ENCODE data around the gene BTAF1.

Gene BTAF1

DNA sequence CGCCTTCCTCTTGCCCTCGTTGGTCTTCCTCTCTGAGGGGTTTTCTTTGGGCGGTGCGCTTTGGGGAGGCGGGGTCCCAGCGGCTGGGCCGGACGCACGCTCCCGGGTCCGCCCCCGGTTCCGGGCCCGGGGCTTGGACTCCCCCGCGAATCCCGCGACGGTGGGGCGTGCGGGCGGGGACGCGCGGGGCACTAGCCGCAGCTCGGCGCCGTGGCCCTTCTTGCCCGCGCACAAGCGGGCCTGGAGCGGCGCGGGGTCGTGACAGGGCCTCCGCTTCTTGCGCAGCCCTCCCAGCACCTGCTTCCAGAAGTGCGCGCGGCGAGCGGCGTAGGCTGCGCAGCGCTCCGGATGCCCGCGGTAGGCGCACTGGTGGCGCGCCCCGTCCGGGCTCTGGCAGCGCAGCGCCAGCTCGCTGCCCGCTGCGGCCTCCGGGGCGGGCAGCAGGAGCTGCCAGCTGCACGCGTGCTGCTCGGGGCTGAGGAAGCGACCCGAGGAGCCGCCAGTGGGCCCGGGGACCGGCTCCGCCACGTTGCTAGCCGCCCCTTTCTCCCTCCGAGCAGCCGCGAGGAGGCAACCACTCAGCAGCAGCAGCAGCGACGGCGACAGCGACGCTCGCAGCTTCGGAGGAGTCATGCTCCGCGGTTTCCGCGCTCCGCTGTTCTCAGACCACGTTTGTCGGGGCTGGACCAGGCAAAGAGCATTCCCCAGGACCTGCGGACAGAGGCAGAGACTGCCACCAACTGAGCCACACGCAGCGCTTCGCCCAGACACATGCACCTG is 15.0 kb upstream of the BTAF1 start:
- peak; percentile 40 to 82 for DNase-seq

DNA sequence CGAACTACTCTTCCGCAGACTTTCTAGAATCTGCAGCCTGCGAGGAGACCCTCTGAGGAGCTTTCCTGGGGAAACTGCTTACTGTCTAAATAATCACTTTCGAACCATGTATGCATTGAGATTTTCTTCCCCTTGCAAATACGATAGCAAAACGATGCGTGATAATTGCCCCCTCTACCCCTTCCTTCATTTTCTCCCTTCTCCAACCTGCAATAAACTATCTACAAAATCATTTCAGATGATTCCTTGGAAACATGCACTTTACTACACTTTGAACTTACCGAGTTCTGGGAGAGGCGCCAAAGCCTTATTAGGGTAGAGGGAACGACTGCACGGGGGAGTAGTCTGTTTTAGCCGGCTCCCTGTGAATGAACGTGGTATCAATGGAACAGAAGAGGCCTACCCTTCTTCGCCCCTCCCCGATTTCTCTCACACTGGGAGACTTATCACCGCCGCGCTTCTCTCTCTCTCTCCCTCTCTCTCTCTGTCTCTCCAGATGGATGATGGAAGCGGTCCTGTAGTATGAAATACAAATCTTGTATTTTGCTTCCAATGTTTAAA is 14.4 kb upstream of the BTAF1 start, which contains the start of gene FGFBP3:
TSS of gene FGFBP3 (minus strand) at position 370 of the 561 bp plus-strand sequence. CDS start 517 bp downstream, outside the sequence.
- peak; percentile 2 to 45 for DNase-seq

- DNase-seq: no peak
Observed at GRCh38 chr10:91910467-91910866, 13.1 kb upstream of the BTAF1 start.

- DNase-seq: no peak
Observed at GRCh38 chr10:91919651-91920050, 3.9 kb upstream of the BTAF1 start.

GRCh38 chr10:91924212-91925021 is 847 bp downstream of the BTAF1 start:
- DNase-seq: no peak

DNA sequence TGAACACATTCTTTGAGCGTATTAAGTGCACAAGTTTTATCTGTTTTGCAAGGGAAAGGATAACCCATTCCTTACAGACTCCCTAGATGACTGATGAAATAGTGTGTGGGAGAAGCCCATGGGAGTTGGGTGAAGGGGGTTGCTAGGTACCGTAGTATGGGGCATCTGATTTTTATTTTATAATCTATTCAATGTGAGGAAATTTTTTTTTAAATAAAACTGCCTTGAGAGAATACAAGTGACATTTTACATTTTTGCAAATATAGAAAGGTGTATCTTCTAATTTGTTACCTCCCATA is 1.4 kb downstream of the BTAF1 start:
- DNase-seq: no peak

GRCh38 chr10:91930939-91931338 is 7.4 kb downstream of the BTAF1 start:
- DNase-seq: no peak

GRCh38 chr10:91931526-91932190 is 8.1 kb downstream of the BTAF1 start:
- no peak for DNase-seq

DNA sequence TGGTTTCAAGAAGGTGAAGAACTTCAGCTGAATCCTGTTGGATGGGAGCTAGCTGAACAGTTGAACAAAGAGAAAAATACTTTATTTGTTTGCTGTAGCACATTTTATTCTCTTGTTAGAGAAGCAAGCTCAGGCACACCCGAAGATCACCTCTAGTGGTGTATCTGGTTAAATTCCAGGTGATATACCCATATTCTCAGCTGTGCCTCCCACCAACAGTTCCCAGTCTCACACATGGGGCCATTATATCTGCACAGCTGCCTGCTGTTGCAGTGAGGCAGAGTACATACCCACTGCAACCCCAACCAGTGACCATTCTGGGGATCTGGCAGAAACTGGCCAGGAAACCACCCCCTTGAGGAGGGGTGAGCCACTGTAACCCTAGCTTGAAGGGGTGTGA is 9.2 kb downstream of the BTAF1 start:
- DNase-seq: no peak

GRCh38 chr10:91935886-91936285 is 12.3 kb downstream of the BTAF1 start:
- no peak for DNase-seq

DNA sequence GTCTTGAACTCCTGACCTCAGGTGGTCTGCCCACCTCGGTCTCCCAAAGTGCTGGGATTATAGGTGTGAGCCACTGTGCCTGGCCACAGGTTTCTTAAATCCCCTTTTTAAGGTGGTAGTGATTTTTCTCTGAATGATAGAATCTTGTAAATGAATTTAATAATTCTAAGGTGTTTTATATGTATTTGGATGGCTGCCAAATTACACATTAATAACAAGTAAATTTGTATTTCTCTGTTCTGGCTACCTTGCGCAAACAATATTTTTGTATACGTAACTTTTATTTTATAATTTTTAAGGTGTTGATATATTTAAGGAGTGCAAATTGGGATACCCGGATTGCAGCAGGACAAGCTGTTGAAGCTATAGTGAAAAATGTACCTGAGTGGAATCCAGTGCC is 16.1 kb downstream of the BTAF1 start:
- no peak for DNase-seq

- no peak for DNase-seq
Observed at GRCh38 chr10:91941426-91941825, 17.9 kb downstream of the BTAF1 start.

DNA sequence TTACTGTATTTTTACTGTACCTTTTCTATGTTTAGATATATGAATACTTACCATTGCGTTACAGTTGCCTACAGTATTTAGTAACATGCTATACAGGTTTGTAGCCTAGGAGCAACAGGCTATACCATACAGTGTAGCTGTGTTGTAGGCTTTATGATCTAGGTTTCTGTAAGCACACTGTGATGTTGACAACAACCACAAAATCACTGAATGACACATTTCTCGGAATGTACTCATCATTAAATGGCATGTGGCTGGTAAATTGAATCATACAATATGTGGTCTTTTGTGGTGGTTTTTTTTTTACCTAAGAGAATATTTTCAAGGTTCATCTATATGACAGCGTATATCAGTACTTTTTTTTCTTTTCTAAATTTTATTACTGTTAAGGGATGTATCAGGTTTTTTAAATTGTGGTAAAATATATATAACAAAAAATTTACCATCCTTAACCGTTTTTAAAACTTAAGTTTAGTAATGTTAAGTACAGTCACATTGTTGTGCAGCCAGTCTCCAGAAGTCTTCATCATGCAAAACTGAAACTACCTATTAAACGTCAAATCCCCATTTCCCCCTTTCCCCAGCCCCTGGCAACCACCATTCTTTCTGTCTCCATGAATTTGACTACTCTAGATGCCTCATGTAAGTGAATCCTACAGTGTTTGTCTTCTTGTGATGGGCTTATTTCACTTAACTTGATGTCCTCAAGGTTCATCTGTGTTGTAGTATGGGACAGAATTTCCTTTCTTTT is 21.5 kb downstream of the BTAF1 start:
- no peak for DNase-seq

DNA sequence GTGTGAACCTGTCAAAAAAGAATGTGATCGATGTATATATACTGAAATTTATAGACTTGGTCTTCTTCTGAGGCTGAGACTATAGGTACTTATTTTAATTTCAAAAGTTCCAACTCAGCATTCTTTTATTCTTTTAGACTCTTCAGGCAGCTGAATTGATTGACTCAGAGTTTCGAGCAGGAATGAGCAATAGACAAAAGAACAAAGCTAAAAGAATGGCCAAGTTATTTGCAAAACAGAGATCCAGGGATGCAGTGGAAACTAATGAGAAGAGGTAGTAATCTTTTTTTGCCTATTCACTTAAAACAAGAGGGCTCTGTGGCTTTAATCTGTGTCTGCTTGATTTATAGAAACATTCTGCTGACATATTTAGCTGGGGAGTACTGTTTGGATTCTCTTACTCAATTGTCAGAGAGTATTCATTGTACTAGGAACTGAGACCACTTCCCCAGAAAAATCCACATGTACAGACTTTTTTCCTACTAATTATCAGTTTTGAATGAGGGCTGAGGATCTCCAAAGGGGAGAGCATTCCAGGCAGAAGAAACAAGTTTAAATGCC is 30.1 kb downstream of the BTAF1 start:
- no peak for DNase-seq

GRCh38 chr10:91955114-91955513 is 31.5 kb downstream of the BTAF1 start:
- no peak for DNase-seq

- DNase-seq: no peak
Observed at GRCh38 chr10:91957091-91957490, 33.5 kb downstream of the BTAF1 start.

- no peak for DNase-seq
Observed at GRCh38 chr10:91969297-91969696, 45.7 kb downstream of the BTAF1 start.

GRCh38 chr10:91974960-91975359 is 51.4 kb downstream of the BTAF1 start:
- DNase-seq: peak in 1 of 2 experiments; percentile 38

GRCh38 chr10:91975438-91975837 is 51.9 kb downstream of the BTAF1 start:
- DNase-seq: no peak

DNA sequence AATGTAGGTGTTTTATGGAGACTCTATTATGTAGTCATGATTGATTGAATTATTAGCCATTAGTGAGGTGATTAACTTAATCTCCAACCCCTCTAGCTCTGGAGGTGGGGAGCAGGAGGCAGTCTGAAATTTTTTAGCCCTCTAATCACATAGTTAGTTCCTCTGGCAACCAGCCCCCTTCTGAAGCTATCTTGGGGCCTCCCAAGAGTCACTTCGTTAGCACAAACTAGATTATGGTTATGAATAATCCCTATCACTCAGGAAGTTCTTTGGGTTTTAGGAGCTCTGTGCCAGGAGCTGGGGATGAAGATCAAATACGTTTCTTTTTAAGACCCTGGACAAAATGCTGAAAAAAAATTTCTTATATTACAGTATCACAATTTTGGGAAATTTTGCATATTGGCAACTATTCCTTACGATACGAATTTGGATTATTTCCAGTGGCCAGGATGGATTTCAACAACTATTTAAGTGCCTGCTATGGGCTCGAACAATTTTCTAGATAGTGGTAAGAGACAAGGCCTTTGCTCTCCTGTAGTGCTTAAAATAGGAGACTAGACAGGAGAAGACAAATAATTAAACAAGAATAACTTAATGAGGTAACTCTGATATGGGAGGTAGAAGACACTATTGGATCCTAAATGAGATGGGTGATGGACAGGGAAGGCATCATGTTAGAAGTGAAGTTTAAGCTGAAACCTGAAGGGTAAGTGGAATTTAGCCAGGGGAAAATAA is 52.9 kb downstream of the BTAF1 start:
- DNase-seq: no peak

- DNase-seq: no peak
Observed at GRCh38 chr10:91977491-91977890, 53.9 kb downstream of the BTAF1 start.

GRCh38 chr10:91978585-91978984 is 55.0 kb downstream of the BTAF1 start:
- DNase-seq: no peak
